Activated T-cell treated with anti-CD3 and anti-CD28 coated beads for 24 hours (primary cell): Measurements from ENCODE around the gene TTC28.

ENCODE experiments used
- DNase-seq: peaks from one replicate; pipeline ENCODE4 v3.0.0-alpha.2; 2020; ENCODE audit warnings: low read depth

TTC28 gene

DNA sequence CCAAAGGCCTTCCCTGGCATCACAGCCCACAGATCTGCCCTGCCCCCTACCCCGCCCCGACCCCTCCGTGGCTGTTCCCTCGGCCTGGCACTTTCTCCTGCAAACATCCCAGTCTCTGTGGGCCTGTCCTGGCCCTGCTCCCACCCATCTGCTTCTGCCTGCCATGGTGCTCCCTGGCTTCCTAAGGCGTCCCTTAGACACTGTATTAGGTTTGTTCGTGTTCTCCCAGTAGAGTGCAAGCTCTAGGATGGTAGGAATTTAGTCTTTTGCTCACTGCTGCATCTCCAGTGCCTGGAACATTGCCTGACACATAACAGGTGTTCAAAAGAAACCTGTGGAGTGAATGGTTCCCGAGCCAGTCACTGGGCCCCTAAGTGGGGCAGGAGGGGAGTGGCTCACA lies 690.9 kb downstream of the TTC28 start:
- DNase-seq: no peak

DNA sequence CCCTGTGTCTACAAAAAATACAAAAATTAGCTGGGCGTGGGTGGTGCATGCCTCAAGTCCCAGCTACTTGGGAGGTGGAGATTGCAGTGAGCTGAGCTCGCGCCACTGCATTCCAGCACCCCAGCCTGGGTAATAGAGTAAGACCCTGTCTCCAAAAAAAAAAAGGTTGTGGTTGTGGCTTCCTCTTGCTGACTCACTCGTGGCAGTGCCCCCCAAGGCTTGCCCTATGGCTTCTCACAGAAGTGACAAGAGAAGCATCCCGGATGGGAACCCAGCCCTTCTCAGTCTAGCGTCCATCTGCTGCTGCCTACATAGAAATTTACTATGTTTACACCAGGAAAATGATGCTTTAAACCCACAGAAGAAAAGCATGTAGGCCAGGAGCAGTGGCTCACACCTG lies 692.1 kb downstream of the TTC28 start:
- no peak for DNase-seq

DNA sequence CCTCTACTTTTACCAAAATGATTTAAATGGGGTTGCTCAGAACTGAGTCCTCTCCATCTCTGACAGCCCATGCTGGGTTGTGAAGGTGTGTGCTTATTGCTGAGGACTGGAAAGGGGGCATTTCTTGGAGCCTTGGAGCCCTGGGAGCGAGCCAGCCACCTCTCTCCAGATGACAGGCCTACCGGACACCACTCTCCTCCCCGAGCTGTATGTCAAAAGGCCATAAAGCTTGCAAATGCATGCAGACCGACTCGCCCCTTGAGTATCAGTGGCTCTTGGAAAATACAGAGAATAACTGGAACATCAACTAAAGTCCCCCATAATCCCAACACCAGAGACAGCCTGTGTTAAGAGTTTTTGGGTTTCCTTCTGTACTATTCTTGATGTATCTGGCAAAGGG lies 692.7 kb downstream of the TTC28 start:
- DNase-seq: no peak

DNA sequence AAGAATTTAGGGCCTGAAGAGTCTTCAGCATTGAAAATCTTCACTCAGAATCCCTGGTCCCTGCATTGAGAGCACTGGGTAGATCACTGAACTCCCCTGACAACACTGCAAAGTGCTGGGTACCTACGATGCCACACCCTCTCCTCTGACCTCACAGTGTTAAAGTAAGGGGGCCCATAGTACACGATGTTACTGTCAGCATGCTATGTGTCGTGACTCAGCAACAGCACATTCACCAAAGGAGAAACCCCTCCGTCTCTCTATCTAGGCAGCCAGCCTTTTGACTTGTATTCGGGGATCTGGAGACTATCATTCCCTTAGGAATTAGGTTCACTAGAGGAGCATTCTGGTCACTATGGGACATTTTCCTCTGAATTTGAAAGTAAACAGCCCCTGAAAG lies 693.2 kb downstream of the TTC28 start:
- no peak for DNase-seq

DNA sequence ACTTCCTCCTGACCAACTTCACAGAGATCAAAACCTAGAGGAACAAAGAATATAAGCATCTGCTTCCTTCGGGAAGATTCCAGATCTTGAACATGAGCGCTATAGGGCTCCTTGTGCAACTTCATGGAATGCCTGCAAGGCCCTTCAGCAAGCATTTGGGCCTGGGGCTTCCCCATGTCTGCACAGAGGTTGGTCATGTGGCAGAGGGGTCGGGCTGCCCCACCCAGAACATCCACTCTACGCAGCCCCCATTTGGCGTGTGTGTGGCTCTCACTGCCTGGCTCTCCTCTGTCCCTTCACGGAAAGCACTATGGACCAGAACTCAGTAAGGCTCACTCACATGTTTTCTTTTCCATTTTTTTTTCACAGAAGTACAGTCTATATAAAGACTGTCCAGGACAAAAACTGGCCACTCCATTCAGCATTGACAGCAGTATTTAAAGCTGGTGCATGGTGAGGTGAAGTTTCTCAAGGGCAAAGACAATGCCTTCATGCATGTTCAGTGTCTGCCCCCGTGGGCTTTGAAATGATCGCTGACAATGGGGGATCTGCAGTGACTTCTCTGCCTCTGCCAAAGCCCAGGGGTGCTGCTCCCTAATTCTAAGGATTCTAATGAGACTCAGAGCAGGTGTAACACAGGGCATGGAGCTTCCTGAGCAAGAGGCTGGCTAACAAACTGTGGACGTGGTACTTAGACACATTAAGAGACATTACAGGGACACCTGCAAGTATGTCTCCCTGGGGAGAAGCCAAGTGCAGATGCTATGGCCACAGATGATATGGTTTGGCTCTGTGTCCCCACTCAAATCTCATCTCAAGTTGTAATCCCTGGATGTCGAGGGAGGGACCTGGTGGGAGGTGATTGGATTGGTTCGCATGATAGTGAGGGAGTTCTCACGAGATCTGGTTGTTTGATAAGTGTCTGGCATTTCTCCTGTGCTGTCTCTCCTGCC lies 694.0 kb downstream of the TTC28 start:
- DNase-seq: no peak

DNA sequence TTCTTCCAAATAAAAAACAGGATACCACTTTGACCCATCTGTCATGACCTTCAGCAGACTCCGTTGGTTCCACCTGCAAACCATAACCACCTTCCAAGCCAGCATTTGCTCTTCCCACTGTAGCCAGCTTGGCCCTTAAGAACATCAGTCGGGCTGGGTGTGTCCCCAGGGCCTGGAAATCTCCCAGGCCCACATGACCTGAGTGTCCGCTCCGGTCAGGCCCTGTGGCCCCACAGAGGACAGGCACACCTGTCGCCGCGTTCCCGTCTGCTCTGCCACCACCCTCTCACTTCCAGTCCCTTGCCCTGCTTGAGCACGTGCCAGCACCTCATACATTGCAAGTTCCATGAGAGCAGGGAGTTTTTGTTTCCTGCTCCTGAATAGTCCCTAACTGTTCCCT lies 694.9 kb downstream of the TTC28 start:
- DNase-seq: no peak

DNA sequence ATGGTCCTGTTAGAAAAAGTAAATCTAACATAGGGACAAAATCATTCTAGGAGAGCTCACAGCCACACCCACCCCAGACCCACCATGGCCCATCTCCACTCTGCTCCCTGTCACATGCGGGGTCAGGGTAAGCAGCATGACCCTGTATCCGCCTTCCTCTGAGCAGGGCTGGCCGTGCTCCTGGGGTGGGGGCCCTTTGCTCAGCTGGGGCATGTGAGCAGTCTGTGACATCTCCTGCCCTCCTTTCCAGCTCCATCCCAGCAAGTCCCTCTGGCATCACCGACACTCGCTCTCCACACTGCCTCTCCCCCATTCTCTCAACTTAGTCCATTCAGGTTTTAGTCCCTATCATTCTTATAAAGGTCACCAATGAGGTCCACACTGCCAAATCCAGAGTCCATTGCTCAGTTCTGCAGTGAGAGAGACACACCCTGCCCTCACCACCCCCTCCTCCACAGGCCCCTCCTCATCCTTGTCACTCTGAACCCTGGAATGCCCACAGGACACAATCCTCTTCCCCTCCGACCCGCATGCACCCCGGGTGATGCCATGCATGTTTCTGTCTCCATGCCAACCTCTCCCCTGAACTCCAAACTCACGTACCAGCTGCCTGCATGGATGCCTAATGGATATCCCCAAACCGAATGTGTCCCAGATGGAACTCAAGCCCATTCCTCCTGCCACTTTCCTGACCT lies 695.5 kb downstream of the TTC28 start:
- DNase-seq: no peak

DNA sequence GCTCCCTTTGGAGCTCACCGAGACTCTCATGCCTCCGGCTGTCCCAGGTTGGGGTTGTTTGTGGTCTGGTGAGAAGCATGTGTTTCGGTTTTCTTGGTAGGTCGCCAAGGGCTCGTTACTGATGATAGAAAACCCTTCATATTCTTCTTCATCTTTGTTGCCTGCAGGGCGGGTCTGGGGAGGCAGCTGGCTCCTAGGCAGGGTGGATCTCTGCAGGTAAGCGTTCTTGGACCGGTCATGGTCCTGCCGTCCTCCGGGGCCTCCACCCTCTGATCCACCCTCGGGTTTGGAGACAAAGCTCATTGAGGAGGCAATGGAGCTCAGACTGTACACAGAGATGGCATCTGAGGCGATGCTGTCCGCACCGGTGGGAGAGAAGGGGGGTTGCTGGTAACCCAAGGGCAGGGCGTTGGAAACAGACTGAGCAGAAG lies 696.3 kb downstream of the TTC28 start:
- DNase-seq: no peak

DNA sequence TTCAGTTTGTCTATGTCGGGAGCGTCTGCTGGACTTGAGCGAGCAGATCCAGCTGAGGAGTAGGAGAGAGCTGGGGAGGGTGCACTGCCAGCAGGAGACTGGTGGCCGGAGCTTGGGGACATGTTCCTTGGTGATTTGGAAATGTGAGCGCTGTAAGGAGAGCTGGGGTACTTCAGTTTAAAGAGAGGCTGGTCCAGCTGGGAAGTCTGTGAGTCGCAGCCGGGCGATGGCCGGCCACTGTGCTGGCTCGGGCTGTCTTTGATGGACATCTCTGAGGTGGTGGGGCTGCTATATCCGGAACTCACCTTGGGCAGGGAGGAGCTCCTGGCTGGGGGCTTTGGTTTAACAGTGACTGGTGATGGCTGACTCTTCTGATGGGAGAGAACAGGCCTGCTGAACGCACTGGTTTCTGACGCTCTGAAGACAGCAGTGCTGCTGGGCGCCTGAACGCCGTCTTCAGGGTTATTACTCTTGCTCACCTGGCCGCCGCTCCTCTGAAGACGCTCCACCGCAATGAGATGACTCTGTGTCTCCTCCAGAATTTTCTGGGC lies 696.9 kb downstream of the TTC28 start:
- no peak for DNase-seq

DNA sequence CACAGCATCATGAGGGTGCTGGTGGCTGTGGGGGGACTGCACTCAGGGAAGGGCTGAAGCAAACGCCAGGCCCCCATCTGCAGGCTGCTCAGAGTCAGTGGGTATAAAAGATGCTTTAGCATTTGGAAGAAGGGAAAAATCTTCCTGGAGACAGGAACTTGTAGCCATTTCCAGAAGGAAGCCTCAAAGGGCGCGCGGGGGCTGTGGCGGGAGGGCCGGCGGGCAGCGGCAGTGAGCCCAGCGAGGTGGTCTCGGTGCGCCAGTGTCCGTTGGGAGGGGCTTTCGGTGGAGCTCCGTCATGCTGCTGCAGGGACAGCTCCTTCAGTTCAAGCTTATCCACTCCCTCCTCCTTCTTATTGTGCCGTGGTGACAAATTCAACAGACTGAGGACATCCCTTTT lies 697.5 kb downstream of the TTC28 start:
- no peak for DNase-seq

DNA sequence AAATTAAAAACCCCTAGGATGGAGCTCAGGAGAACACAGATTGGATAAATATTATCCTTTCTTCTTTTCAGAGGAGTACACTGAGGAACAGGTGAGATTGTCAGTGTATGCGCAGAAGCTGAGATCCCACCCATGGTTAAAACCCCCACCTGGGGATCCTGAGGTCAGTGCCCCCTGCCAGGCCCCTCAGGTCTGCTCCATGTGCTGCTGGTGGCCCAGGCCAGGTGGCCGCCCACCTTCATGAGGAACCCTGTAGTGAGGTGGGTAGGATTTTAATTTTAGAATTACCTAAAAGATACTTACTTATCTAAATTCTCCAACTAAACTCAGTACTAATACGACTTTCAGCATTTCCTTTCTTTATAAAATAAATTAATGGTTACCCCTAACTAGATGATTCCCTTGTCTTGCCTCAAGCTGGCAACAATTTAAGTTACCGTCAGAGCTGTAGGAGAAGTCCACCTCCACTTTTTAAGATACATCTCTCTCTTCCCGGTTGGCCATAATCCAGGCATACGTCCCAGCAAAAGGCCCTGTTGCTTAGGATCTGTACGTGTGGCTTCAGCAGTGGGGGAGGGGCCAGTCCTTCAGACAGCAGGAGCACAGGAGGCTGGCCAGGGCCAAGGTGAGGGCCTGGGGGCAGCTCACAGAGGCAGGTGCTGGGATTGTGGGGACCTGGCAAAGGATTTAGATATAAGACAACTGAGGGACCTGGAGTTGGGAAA lies 699.1 kb downstream of the TTC28 start:
- DNase-seq: no peak

DNA sequence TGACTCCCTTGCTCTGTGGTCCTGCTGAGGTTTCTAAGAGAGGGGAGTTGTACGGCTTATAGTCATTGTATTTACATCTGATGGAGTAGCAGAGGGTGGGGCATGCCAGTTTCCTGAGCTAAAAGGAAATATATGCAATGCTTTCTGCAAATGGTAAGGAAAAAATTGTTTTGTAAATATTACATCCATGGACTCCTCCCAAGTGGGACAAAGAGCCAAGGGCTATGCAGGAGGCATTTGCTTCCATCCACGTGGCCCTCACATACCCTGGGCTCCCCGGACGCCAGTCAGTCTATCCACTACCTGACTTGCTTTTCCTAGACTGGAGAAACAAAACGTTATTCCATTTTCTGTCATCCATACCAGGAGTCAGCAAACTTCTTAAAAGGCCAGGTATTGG lies 700.8 kb downstream of the TTC28 start:
- no peak for DNase-seq

DNA sequence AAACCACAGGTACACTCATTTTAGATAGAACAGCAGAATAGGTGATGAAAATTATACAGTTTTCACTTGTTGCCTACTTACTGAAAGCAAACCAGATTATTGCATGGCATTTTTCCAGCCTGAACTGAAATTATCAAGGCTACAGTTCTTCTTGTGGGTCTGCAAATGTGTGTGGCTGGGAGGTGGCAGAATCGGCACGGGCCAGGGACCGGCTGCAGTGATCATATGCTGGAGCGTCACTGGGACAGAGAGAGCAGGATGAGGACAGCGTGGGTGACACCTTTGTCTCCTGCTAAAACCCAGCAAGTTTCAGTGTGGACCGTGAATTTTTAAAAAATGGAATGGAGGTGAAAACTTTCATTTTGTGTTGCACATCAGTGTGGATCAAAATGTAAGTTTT lies 701.3 kb downstream of the TTC28 start:
- DNase-seq: no peak

DNA sequence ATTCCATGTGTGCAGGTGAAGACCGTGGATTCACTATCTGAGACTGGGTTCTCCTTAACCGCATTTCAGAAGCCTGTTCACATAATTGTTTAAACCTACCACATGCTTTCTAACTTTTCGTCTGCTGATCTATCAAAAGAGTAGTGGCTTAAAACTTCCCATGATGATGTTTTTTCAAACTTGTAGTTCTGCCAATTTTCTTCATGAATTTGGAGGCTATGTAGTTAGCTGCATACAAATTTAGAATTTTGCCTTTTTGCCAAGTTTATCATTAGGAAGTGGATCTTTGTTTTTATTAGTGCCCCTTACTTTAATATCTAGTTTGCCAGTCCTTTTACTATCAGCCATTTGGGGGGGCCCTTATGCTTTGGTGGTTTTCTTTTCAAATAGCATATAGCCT lies 703.1 kb downstream of the TTC28 start:
- no peak for DNase-seq

DNA sequence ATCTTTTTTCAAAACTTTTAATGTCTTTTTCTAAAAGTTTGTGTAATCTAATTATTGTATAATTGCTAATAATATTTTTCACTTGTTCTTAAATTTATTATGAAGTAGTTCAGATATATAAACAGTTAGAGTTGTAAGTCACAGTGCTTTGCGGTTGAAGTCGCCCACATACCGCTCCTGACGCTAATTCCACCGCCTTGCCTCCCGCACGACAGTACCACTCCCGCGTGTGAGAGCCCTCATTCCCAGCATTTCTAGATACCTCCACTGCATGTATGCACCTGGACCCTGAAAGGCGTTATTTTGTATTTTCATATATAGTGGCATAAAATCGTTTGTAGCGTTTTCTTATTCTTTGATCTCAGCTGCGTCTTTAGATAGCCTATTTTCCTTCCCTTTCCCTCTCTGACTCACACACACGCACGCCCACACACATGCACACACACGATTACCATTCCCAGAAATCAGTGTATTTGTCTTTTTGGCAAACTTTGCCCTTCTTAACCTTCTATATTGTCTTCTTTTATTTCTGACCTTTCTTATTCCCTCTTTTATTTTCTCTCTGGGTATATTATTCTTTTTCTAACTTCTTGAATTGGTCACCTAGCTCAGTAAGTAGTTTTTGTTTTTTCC lies 704.1 kb downstream of the TTC28 start:
- no peak for DNase-seq

DNA sequence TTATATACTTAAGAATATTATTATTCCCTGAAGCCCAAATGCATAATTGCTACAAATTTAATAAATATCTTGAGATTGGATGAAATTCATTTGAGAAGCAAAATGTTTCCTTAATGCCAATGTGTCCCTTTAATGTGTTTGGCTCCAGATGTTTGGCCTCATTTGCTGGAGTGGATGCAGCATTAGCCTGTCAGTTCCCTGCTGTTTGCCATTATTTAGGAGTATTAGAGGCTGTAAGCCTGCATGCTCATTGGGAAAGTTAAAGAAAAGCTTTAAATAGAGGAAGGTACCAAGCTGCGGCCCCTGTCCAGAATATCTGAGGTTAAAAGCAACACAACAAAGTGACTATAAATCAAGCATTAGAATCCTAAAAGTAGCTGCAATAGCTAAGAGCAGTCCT lies 705.8 kb downstream of the TTC28 start:
- DNase-seq: no peak

DNA sequence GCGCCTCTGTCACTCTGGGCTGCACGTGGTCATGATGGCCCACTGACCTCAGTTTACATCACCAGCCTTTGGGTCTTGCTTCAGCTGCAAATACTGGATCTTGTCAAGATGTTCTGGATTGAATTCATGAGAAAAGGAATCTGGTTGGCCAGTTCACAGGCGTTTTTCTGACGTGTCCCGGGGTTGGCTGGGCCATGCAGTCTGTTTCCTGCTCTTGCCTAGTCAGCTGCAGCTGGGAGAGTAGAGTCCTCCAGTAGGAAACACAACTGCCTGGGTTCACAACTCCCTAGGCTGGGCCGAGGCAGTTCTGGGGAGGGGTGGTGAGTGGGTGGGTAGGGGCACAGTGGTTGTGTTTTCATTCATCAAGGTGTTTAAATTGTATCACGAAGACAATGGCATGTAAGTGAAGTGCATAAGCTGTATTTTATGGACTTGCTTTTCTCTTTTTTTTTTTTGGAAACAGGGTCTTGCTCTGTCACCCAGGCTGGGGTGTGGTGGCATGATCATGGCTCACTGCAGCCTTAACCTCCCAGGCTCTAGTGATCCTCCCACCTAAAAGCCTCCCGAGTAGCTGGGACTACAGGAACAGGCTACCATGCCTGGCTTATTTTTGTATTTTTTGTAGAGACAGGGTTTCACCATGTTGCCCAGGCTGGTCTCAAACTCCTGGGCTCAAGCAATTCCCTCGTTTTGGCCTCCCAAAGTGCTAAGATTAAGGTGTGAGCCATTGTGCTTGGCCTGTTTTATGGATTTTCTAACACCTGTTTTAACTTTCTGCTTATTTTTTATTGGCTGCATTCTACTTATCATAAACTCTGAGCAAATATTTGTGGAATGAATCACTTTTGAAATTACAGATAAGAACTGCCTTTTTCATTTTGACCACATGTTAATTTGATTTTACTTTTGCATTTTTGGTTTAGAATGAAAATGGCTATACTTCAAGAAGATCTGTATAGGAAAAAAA lies 706.6 kb downstream of the TTC28 start:
- DNase-seq: no peak

DNA sequence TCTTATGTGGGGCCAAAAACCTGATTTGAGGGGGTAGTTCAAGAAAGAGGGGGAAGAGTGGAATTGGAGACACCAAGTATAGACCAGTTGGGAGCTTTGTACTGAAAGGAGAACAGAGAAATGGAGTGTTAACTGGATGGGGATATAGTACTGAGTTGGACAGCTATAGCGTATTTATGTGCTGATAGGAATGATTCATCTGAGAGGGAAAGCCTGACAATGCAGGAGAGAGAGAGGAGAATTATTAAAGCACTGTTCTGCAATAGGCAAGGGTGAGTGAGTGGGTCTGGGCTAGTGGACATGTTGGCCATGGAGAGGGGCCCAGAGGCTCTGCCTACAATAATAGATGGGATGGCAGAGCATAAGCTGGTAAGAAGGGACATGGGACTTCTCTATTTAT lies 707.7 kb downstream of the TTC28 start:
- no peak for DNase-seq

DNA sequence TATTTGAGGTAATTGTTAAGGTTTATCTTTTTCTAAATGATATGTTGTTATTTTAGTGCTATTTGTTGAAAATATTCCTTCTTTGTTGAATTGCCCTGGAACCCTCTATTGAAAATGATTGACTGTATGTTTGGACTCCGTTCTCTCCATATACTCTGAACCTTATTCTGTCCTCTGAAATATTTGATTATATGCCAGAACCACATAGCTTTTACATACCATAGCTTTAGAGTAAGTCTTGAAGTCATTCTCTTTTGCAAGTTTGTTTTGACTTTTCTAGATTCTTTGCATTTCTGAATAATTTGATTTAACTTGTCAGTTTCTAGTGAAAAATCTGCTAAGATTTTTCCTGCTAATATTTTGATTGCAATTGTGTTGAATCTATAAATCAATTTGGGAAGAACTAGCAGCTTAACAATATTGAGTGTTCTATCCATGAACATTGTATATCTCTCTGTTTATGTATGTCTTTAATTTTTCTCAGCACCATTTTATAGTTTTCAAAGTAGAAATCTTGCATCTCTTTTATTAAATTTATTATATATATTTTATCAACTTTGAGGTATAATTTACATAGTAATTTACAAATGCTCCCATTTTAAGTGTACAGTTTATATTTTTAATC lies 708.9 kb downstream of the TTC28 start:
- no peak for DNase-seq
